Measurements from ENCODE around the gene MRGPRF. TPM values are rescaled to one million over a fixed set of nuclear protein-coding genes. Genes with fewer than 3 reads are reported as not detected.

The MRGPRF gene
- total RNA-seq, 1 experiment from 2014 or later, result not detected

- Histone ChIP-seq H3K4me2 (ENCODE audit: low read length) (no peak overlapping the region), H3K27ac (ENCODE audit: low read length) (no peak overlapping the region), H3K9me3 (ENCODE audit: low read length) (no peaks in the 10 kb centered on the region), H3K9ac (ENCODE audit: low read length) (no peak overlapping the region), H3K79me2 (ENCODE audit: low read length) (no peaks in the 10 kb centered on the region), H3K36me3 (ENCODE audit: low read depth, low read length) (no peaks in the 10 kb centered on the region), H3F3A (ENCODE audit: low read length, unreplicated experiment) (no peaks in the 10 kb centered on the region), H4K20me1 (ENCODE audit: low read length) (no peaks in the 10 kb centered on the region), H3K4me1 (ENCODE audit: insufficient read depth, low read length) (no peaks in the 10 kb centered on the region), H3K27me3 (ENCODE audit: low read length) (peaks cover 13% of the 10 kb centered on the region), H3K4me3 (ENCODE audit: low read length) (no peak overlapping the region), H2AFZ (ENCODE audit: low read length) (no peak overlapping the region), H3K9me2 (replicated peaks; ENCODE audit: low read length) (no peaks in the 10 kb centered on the region)
- TF ChIP-seq CTCF (conservative IDR thresholded peaks at IDR 0.05; ENCODE audit: low read depth, low read length) (no peak), EZH2phosphoT487 (IDR thresholded peaks at IDR 0.05; ENCODE audit: borderline replicate concordance, low read length) (no peak), EZH2 (IDR thresholded peaks at IDR 0.05; ENCODE audit: low read length, unreplicated experiment) (no peak)
- CTCF ChIA-PET, result no interaction called here
- no peak for DNase-seq
- ATAC-seq, result no peak
- POLR2A ChIA-PET (ENCODE audit: unreplicated experiment), result interaction anchor here (0.6 kb wide), 1 partner anchor 48 kb away, joined by 3 read pairs; no protein-coding TSS in a partner anchor
- intact Hi-C loops (cut with micrococcal nuclease), result no loop called here
- no TSS peak for BruUV-seq (replicated peaks)
These were observed 39.8 kb downstream of the MRGPRF start for GRCh38 chr11:68973219-68973618.

GRCh38 chr11:68970921-68971636, 42.0 kb downstream of the MRGPRF start:
- Histone ChIP-seq H3K27ac (ENCODE audit: low read length) (no peak overlapping the region), H3K4me3 (ENCODE audit: low read length) (no peak overlapping the region), H3K79me2 (ENCODE audit: low read length) (no peaks in the 10 kb centered on the region), H3F3A (ENCODE audit: low read length, unreplicated experiment) (no peaks in the 10 kb centered on the region), H3K9ac (ENCODE audit: low read length) (no peak overlapping the region), H3K9me2 (replicated peaks; ENCODE audit: low read length) (no peaks in the 10 kb centered on the region), H3K4me1 (ENCODE audit: insufficient read depth, low read length) (no peaks in the 10 kb centered on the region), H4K20me1 (ENCODE audit: low read length) (no peaks in the 10 kb centered on the region), H3K4me2 (ENCODE audit: low read length) (no peak overlapping the region), H2AFZ (ENCODE audit: low read length) (no peak overlapping the region), H3K9me3 (ENCODE audit: low read length) (no peaks in the 10 kb centered on the region), H3K36me3 (ENCODE audit: low read depth, low read length) (no peaks in the 10 kb centered on the region), H3K27me3 (ENCODE audit: low read length) (peaks cover 13% of the 10 kb centered on the region)
- TF ChIP-seq EZH2phosphoT487 (IDR thresholded peaks at IDR 0.05; ENCODE audit: borderline replicate concordance, low read length) (no peak), EZH2 (IDR thresholded peaks at IDR 0.05; ENCODE audit: low read length, unreplicated experiment) (no peak), CTCF (conservative IDR thresholded peaks at IDR 0.05; ENCODE audit: low read depth, low read length) (no peak)
- intact Hi-C loops (cut with micrococcal nuclease), result no loop called here
- ChIA-PET POLR2A (ENCODE audit: unreplicated experiment) (no interaction called here), CTCF (no interaction called here)
- ATAC-seq (no peak), DNase-seq (no peak)
- no TSS peak for BruUV-seq (replicated peaks)

GRCh38 chr11:68969386-68969785, 43.7 kb downstream of the MRGPRF start:
- POLR2A ChIA-PET (ENCODE audit: unreplicated experiment), result no interaction called here
- TF ChIP-seq EZH2 (IDR thresholded peaks at IDR 0.05; ENCODE audit: low read length, unreplicated experiment) (no peak), EZH2phosphoT487 (IDR thresholded peaks at IDR 0.05; ENCODE audit: borderline replicate concordance, low read length) (no peak), CTCF (conservative IDR thresholded peaks at IDR 0.05; ENCODE audit: low read depth, low read length) (no peak)
- Histone ChIP-seq H3K27ac (ENCODE audit: low read length) (no peak overlapping the region), H3K79me2 (ENCODE audit: low read length) (no peaks in the 10 kb centered on the region), H3K27me3 (ENCODE audit: low read length) (peaks cover 13% of the 10 kb centered on the region), H3K4me2 (ENCODE audit: low read length) (no peak overlapping the region), H3K9me2 (replicated peaks; ENCODE audit: low read length) (no peaks in the 10 kb centered on the region), H3K4me1 (ENCODE audit: insufficient read depth, low read length) (no peaks in the 10 kb centered on the region), H2AFZ (ENCODE audit: low read length) (no peak overlapping the region), H4K20me1 (ENCODE audit: low read length) (no peaks in the 10 kb centered on the region), H3F3A (ENCODE audit: low read length, unreplicated experiment) (no peaks in the 10 kb centered on the region), H3K4me3 (ENCODE audit: low read length) (no peak overlapping the region), H3K36me3 (ENCODE audit: low read depth, low read length) (no peaks in the 10 kb centered on the region), H3K9me3 (ENCODE audit: low read length) (no peaks in the 10 kb centered on the region), H3K9ac (ENCODE audit: low read length) (no peak overlapping the region)
- ATAC-seq (no peak), DNase-seq (no peak)
- intact Hi-C loops (cut with micrococcal nuclease), result loop anchor here (5.0 kb wide), 1 partner anchor 118 kb away; no protein-coding TSS in a partner anchor
- no TSS peak for BruUV-seq (replicated peaks)
- CTCF ChIA-PET, result interaction anchor here (0.6 kb wide), 1 partner anchor 18 kb away, joined by 4 read pairs; no protein-coding TSS in a partner anchor
